OCI-LY7 (cell line): ENCODE data around the gene KCNIP1.

Source experiments
- EZH2phosphoT487 ChIP-seq: fragments of 200-600 bp; sonication (generic); IDR thresholded peaks from 2 replicates; pipeline ENCODE4 v1.6.1; 2018; ENCODE audit warnings: low read depth, borderline replicate concordance, mild to moderate bottlenecking, mixed run types, antibody characterized with exemption, low read length, moderate library complexity, mixed read lengths
- TF ChIP-seq, protein P1 (sequence below): fragments of 200-600 bp; sonication (generic); conservative IDR thresholded peaks from 2 replicates; pipeline ENCODE4 v1.5.1; 2014; ENCODE audit warnings: mild to moderate bottlenecking, antibody characterized with exemption, low read length, moderate library complexity, mixed read lengths

DNA sequence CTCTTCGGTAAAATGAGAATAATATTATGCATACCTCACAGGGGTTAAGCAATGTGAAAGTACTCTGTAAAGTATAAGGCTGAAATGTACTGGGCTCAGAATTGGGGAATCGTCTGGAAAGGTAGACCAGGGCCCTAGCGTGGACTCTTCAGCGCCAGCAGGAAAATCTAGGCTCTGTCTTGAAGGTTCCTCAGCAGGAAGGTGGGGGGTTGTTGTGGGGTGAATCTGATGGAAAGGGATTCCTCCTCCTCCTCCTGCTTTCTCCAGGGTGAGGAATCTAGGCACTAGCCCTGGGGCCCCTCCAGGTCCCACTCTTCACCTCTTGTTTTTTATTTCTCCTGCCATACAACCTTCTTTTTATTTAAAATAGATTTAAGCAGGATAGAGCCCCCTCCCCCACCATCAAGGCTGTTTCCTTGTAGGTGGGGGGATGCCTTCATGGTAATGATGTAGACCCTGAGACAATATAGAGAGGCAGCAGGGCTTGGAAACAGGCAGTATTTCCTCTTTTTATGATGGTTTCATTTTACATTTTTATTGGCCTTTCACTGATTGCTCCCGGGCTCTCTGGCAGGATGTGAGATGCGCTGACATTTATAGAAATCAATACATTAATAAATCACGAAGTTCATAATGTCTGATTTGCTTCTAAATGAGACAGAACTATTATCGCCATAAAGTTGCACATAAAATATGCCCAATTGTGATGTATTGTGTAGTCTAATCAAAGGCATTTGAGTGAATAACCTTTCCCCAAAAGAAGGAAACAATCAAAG is 200.8 kb downstream of the KCNIP1 start:
- TF ChIP-seq, protein P1, sequence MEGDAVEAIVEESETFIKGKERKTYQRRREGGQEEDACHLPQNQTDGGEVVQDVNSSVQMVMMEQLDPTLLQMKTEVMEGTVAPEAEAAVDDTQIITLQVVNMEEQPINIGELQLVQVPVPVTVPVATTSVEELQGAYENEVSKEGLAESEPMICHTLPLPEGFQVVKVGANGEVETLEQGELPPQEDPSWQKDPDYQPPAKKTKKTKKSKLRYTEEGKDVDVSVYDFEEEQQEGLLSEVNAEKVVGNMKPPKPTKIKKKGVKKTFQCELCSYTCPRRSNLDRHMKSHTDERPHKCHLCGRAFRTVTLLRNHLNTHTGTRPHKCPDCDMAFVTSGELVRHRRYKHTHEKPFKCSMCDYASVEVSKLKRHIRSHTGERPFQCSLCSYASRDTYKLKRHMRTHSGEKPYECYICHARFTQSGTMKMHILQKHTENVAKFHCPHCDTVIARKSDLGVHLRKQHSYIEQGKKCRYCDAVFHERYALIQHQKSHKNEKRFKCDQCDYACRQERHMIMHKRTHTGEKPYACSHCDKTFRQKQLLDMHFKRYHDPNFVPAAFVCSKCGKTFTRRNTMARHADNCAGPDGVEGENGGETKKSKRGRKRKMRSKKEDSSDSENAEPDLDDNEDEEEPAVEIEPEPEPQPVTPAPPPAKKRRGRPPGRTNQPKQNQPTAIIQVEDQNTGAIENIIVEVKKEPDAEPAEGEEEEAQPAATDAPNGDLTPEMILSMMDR = no peak
- no peak for TF ChIP-seq EZH2phosphoT487
